Ishikawa (cell line): ENCODE measurements around the gene ANKRD33.

ENCODE experiments used
- CEBPB ChIP-seq: IDR thresholded peaks from 2 replicates; pipeline ENCODE4 v1.6.1; 2012
- RAD21 ChIP-seq: IDR thresholded peaks from 2 replicates; pipeline ENCODE4 v1.6.1; 2012; ENCODE audit warnings: low read depth
- TCF12 ChIP-seq: IDR thresholded peaks from 2 replicates; pipeline ENCODE4 v1.6.1; 2012; ENCODE audit warnings: low read depth
- ZBTB7A ChIP-seq: IDR thresholded peaks from 2 replicates; pipeline ENCODE4 v1.6.1; 2012; ENCODE audit warnings: low read depth

- TF ChIP-seq TCF12 (no peak), CEBPB (no peak), ZBTB7A (no peak), RAD21 (no peak)
Measured at GRCh38 chr12:51915951-51916350, 28.0 kb downstream of the ANKRD33 start.
